HG02870 (cell line): ENCODE measurements around the gene MSANTD3.
"Not testable (repeated sequence)": the region's sequence is repeated elsewhere in the genome, so short reads cannot be mapped to it uniquely, and the experiment has no call there.

Experiments used
- ATAC-seq: cut with Tn5 transposase; IDR thresholded peaks from one replicate; pipeline ENCODE4 v1.9.1; 2021; ENCODE audit warnings: mild to moderate bottlenecking, moderate library complexity; ENCODE audit not compliant: unreplicated experiment

MSANTD3 gene

GRCh38 chr9:100426530-100427365 is at the start of gene MSANTD3:
TSS of gene MSANTD3 (plus strand) at chr9:100427143. CDS start at chr9:100441939, 14,796 bp downstream.
- ATAC-seq: peak; percentile 65

GRCh38 chr9:100379862-100380261 is 47.1 kb upstream of the MSANTD3 start:
- no peak for ATAC-seq

DNA sequence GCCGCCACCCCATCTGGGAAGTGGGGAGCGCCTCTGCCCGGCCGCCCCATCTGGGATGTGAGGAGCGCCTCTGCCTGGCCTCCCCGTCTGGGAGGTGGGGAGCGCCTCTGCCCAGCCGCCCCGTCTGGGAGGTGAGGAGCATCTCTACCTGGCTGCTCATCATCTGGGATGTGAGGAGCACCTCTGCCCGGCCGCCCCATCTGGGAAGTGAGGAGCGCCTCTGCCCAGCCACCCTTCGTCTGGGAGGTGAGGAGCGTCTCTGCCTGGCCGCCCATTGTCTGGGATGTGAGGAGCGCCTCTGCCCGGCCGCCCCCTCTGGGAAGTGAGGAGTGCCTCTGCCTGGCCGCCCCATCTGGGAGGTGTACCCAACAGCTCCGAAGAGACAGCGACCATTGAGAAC is 34.0 kb upstream of the MSANTD3 start:
- not testable (repeated sequence) for ATAC-seq

DNA sequence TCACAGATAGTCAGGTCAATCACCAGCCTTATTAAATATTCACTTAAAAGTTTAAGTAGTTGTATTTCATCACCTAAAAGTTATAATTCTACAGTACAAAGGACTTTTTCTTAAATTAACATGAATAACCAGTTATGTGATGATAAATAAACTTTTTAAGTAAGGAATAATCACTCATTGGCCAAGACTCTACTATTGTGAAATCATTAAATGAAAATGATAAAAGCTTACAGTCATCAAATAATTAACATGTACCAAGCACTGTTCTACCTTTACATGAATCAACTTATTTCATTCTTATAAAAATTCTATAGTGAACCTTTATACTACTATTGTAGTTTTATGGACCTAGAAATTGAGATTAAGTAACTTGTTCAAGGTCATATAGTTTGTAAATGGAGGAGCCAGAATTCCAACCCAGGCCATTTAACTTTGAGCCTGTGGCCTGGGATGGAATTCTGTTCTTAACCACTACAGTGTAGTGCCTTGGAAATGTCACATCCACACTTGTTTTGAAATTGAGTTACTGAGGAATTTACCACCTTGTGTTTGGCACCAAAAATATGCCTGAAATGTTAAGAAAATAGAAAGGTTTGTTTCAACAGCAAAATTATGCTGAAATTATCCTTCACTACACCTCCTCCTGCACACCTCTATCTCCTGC is 32.8 kb upstream of the MSANTD3 start:
- no peak for ATAC-seq

DNA sequence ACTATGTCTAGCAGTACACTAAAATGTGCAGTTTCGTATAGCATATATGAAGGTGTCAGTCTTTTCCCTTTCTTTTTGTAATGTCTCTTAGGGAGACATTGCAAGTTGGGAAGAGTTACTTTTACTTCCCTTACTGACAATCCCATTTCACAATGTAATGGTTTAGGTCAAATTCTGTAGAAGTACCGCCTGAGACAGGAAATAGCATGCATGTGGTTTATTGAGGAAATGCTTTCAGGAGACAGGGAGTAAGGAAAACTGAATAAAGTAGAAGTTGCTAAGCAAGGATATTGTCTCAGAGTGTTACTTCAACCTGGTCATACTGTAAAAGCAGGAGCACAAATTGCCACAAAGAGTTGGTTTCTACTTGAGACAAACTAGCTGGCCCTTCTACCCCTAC is 32.1 kb upstream of the MSANTD3 start:
- no peak for ATAC-seq

GRCh38 chr9:100396769-100397168 is 30.2 kb upstream of the MSANTD3 start:
- ATAC-seq: no peak

DNA sequence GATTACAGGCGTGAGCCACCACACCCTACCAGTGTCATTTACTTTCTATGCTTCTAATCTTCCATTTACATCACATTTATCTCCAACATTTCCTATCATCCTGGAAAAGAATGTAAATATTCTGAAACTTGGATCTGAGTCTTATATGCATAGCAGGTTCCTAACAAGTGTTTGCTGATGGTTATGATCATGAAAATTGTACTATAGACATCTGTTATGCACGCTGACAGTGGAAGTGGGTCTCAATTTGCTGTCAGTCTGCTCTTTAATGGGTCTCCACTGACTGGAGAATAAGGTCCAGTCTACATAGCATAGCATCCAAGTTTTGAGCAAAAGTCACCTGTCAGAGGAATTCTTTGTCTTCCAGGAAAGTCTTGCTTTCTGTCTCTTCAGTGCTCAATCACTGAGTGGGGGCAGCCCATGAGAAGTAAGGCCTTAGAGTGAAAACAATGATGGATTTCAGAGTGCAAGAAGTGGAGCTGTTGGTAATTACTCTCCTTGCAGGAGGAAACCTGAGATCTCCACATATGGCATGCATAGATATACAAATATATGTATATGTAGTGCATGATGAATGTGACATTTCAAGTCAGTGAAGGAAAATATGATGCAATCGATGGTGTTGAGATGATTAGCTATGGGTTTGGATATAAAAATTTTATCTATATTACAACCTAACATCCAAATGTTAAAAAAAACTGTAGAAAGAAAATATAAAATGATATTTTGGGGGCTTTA is 29.2 kb upstream of the MSANTD3 start:
- no peak for ATAC-seq

GRCh38 chr9:100401042-100401441 is 25.9 kb upstream of the MSANTD3 start:
- ATAC-seq: no peak

- no peak for ATAC-seq
Measured at GRCh38 chr9:100406962-100407361, 20.0 kb upstream of the MSANTD3 start.

DNA sequence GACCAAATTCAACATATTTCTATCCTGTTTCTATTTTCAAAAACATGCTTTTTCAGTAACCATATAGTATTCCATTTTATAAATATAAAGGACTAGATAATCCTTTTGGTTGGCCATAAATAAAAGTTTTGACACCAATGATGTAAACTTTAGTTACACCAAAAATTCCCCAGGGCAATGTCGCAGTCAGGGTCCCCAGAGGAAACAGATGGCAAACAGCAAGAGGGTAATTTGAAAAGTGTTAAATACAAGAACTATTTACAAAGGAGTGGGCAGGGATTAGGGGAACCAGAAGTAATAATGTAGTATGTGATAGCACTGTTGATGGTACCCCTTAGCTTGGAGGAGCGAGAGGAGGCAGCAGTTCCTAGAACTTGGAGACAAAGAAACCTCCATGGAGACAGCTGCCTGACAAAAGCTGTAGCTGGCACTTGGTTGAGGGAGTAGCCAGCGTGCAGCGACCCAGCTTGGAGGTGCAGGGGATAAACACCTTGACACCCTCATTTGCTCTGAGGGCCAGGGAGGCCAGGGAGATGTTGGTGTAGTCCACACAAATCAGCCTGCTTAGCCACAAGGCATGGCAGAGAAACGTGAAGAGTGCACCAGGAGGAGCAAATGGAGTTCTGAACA is 18.3 kb upstream of the MSANTD3 start:
- ATAC-seq: no peak

DNA sequence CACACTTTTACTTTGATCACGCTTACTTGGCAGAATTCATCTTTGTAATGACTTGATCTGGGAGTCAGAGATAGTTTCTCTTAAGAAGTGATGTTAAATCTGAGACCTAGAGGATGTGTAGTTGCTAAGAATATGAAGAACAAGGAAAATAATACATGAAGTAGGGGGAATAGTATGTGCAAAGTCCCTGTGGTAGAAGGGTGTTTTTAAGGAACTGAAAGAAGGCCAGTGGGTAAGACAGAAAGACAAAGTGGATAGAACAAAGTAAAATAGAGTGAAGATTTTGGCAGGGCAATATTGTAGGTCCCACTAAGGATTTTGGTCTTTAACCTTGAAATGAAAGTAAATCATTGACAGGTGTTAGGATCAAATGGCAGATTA is 17.8 kb upstream of the MSANTD3 start:
- no peak for ATAC-seq

DNA sequence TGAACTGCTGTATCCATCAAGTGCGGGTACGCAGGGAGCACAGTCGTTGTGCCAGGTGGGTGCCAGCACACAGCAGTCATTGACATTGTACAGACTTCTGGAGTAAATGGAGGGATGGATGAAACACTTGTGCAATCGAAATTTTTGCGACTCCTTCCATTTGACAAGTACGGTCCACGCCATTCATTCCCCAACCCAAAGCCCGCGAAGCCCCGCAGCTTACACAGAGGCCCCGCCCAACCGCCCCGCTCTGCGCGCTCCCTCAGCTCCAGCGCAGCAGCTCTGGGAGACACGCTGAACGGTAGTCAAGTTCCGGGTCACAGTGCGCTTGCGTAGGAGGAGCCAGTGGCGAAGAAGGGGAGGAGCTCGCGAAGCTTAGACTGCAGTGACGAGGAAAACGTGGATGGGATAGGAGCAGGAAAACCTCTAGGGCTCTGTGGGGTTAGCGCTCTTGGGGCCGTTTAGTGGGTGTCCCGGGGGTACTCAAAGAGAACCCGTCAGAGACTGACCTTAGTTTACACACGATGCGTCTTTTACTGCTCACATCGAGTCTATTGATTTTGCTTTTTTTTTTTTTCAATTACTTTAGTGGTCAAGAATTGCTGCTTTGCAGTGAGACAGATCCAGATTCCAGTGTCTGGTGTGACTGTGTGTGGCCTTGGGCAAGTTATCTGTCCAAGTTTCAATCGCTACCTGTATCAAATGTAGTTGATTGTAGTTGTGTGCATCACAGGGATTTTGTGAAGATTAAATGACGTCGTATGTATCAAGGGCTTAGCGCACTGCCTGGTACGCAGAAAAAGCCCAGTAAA is 15.3 kb upstream of the MSANTD3 start:
- ATAC-seq: peak; percentile 100

- no peak for ATAC-seq
Measured at GRCh38 chr9:100413839-100414420, 13.0 kb upstream of the MSANTD3 start.

- ATAC-seq: no peak
Measured at GRCh38 chr9:100417815-100418214, 9.1 kb upstream of the MSANTD3 start.

- ATAC-seq: no peak
Measured at GRCh38 chr9:100419166-100419565, 7.8 kb upstream of the MSANTD3 start.

- not testable (repeated sequence) for ATAC-seq
Measured at GRCh38 chr9:100421116-100421515, 5.8 kb upstream of the MSANTD3 start.

GRCh38 chr9:100425758-100426157 is 1.2 kb upstream of the MSANTD3 start:
- ATAC-seq: no peak

- no peak for ATAC-seq
Measured at GRCh38 chr9:100426189-100426529, 784 bp upstream of the MSANTD3 start.

DNA sequence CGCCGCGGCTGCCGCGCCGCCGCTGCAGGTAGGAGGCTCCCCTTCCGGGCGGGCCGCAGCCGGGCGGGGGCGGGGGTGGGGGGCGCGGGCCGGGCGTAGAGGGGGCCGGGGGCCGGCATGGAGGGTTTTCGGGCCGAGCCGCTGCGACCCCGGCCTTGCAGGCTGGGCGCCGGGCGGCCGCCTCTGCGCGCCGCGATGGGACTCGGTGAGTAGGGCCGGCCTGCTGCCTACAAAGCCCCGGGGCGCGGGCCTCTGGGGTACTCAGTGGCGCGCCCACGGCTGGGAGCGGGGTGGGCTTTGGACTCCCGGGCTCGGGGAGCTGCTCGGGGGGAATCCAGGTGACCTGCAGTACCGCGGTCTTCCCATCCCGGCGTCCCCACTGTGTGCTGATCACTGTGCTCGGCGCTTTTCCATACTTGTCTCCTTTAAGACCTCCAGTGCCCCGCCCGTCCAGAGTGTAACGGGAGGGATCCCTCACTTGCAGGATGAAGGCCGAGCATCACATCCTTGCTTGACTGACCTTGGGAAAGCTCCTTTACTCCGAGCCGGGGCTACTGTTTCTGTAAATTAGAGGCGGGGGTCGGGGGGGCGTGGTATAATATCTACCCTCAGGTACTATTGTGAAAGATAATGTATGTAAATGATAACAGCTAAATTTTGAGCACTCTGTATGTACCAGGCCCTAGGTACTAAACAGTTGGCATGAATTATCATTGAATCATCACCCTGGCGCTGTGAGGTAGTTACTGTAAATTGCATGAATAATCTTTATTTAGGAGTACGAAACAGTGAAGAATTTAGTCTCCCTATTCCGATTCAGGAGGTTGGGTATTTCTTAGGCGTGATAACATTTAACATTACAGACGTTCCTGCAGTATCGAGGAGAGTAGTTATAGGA is 672 bp downstream of the MSANTD3 start:
- ATAC-seq: peak; percentile 43
